PC-9 (cell line): ENCODE results near the gene AGPAT3. TPM values are rescaled to one million over a fixed set of nuclear protein-coding genes. Genes with fewer than 3 reads are reported as not detected.

Experiments used
- BruUV-seq: library from RNA; stranded (reverse); fragments of 400-500 nt; replicated peaks from 2 replicates; lab custom pipeline; 2021; lab: Mats Ljungman, UMichigan
- CTCF ChIA-PET: fragments of 300-600 bp; sonication (Branson Sonifier 250); formaldehyde crosslinking; loops from one replicate; lab custom pipeline; 2022; ENCODE audit warnings: antibody characterized with exemption; lab: Charles Lee
- POLR2A ChIA-PET: fragments of 300-600 bp; sonication (Branson Sonifier 250); formaldehyde crosslinking; loops from one replicate; lab custom pipeline; 2022; ENCODE audit warnings: antibody characterized with exemption; ENCODE audit not compliant: unreplicated experiment; lab: Charles Lee
- DNase-seq, 2 experiments: peaks; one replicate each; pipeline versions ENCODE4 v3.0.0 to v3.0.0-alpha.2; 2015 to 2022; ENCODE audit warnings: mixed read lengths in 1 of 2
- H2AFZ ChIP-seq: fragments of 200-600 bp; sonication (generic); 2 replicates; pipeline ENCODE4 v1.8.1; 2017; ENCODE audit warnings: antibody characterized with exemption
- H3F3A ChIP-seq: fragments of 200-600 bp; sonication (generic); 2 replicates; pipeline ENCODE4 v1.8.1; 2017; ENCODE audit warnings: antibody characterized with exemption, mild to moderate bottlenecking, low read depth; ENCODE audit not compliant: insufficient read depth
- H3K27ac ChIP-seq: fragments of 200-600 bp; sonication (generic); 2 replicates; pipeline ENCODE4 v1.6.1; 2016; ENCODE audit warnings: mixed run types
- H3K27me3 ChIP-seq: fragments of 200-600 bp; sonication (generic); 2 replicates; pipeline ENCODE4 v1.6.1; 2016; ENCODE audit warnings: low read depth, mixed run types; ENCODE audit not compliant: insufficient read depth
- H3K36me3 ChIP-seq: fragments of 200-600 bp; sonication (generic); 2 replicates; pipeline ENCODE4 v1.6.1; 2016; ENCODE audit warnings: low read depth, mixed run types
- H3K4me1 ChIP-seq: fragments of 200-600 bp; sonication (generic); replicated peaks from 2 replicates; pipeline ENCODE4 v1.6.1; 2016; ENCODE audit warnings: mixed run types; ENCODE audit not compliant: insufficient read depth
- H3K4me2 ChIP-seq: fragments of 200-600 bp; sonication (generic); 2 replicates; pipeline ENCODE4 v1.6.1; 2017; ENCODE audit warnings: mixed run types
- H3K4me3 ChIP-seq: fragments of 200-600 bp; sonication (generic); 2 replicates; pipeline ENCODE4 v1.6.1; 2016; ENCODE audit warnings: mixed run types
- H3K79me2 ChIP-seq: fragments of 200-600 bp; sonication (generic); 2 replicates; pipeline ENCODE4 v1.6.1; 2017; ENCODE audit warnings: low read depth, mixed run types
- H3K9me2 ChIP-seq: fragments of 200-600 bp; sonication (generic); 2 replicates; pipeline ENCODE4 v1.8.1; 2017; ENCODE audit warnings: mild to moderate bottlenecking; ENCODE audit not compliant: insufficient read depth
- H3K9me3 ChIP-seq: fragments of 200-600 bp; sonication (generic); 2 replicates; pipeline ENCODE4 v1.8.1; 2016; ENCODE audit warnings: low read depth; ENCODE audit not compliant: insufficient read depth
- H4K20me1 ChIP-seq: fragments of 200-600 bp; sonication (generic); 2 replicates; pipeline ENCODE4 v1.8.1; 2017; ENCODE audit not compliant: insufficient read depth
- CTCF ChIP-seq: fragments of 200-600 bp; sonication (generic); conservative IDR thresholded peaks from 2 replicates; pipeline ENCODE4 v1.6.1; 2017; ENCODE audit warnings: mixed run types, antibody characterized with exemption, mild to moderate bottlenecking, moderate library complexity
- EZH2 ChIP-seq: fragments of 200-600 bp; sonication (generic); IDR thresholded peaks from 2 replicates; pipeline ENCODE4 v1.8.0; 2017; ENCODE audit warnings: antibody characterized with exemption, low read depth
- intact Hi-C: fragments of 100-400 bp; cut with micrococcal nuclease; formaldehyde crosslinking; loops from one replicate; pipeline ENCODE4 v1.10.0; 2022; ENCODE audit not compliant: unreplicated experiment
- total RNA-seq: library from RNA; stranded (reverse); gene quantifications from 2 replicates; pipeline ENCODE4 v1.2.3, GENCODE V29; 2021

The AGPAT3 gene
- total RNA-seq, 1 experiment from 2014 or later, result 39.0 TPM

GRCh38 chr21:43925096-43925481, 60.1 kb downstream of the AGPAT3 start:
- CTCF ChIA-PET, result no interaction called here

DNA sequence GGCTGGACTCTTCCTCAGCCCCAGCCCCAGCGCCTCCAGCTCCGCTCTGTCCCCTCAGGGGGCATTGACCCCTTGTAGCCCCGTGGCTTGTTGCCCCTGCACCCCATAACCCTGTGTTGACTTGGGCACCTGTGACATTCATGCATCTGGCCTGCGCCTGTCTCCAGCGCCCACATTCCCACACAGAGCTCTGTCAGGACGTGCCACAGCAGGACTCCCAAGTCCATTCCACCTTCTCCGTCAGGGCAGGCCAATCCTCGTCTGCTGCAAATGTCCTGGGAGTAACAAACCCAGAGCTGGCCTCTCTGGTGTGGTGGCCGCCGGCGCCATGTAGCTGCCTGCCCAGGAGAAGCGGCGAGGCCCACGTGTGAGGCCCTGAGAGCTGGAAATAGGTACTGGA, 60.6 kb downstream of the AGPAT3 start:
- no peak overlapping the region for H2AFZ ChIP-seq
- no peaks in the 10 kb centered on the region for H3K79me2 ChIP-seq
- no peak for DNase-seq
- ChIA-PET POLR2A (no interaction called here), CTCF (interaction anchor here (0.6 kb wide), 1 partner anchor 1716 kb away, joined by 3 read pairs; no protein-coding TSS in a partner anchor)
- H4K20me1 ChIP-seq, result no peaks in the 10 kb centered on the region
- no peak overlapping the region for H3K4me2 ChIP-seq
- H3K4me3 ChIP-seq, result no peak overlapping the region
- BruUV-seq, result no TSS peak
- no peak overlapping the region for H3K27ac ChIP-seq
- intact Hi-C loops, result no loop called here
- H3K27me3 ChIP-seq, result no peaks in the 10 kb centered on the region
- no peaks in the 10 kb centered on the region for H3K4me1 ChIP-seq
- H3F3A ChIP-seq, result no peaks in the 10 kb centered on the region
- no peaks in the 10 kb centered on the region for H3K36me3 ChIP-seq
- no peak for TF ChIP-seq EZH2
- no peak for TF ChIP-seq CTCF
- no peaks in the 10 kb centered on the region for H3K9me2 ChIP-seq
- H3K9me3 ChIP-seq, result no peaks in the 10 kb centered on the region

More at GRCh38 chr21:43925096-43925481, 60.1 kb downstream of the AGPAT3 start:
- Histone ChIP-seq H4K20me1 (no peaks in the 10 kb centered on the region), H3K4me2 (no peak overlapping the region), H3K9me3 (no peaks in the 10 kb centered on the region), H3F3A (no peaks in the 10 kb centered on the region), H3K79me2 (no peaks in the 10 kb centered on the region), H3K27me3 (no peaks in the 10 kb centered on the region), H3K4me3 (no peak overlapping the region), H2AFZ (no peak overlapping the region), H3K9me2 (no peaks in the 10 kb centered on the region), H3K27ac (no peak overlapping the region), H3K36me3 (no peaks in the 10 kb centered on the region), H3K4me1 (no peaks in the 10 kb centered on the region)
- BruUV-seq, result no TSS peak
- no peak for DNase-seq
- POLR2A ChIA-PET, result no interaction called here
- intact Hi-C loops, result no loop called here
- TF ChIP-seq EZH2, result no peak
- no peak for TF ChIP-seq CTCF

GRCh38 chr21:43926196-43926595, 61.2 kb downstream of the AGPAT3 start:
- DNase-seq, result no peak
- H3K9me3 ChIP-seq, result no peaks in the 10 kb centered on the region
- H3K4me2 ChIP-seq, result no peak overlapping the region
- BruUV-seq, result no TSS peak
- H3F3A ChIP-seq, result no peaks in the 10 kb centered on the region
- no peaks in the 10 kb centered on the region for H3K36me3 ChIP-seq
- no peaks in the 10 kb centered on the region for H3K9me2 ChIP-seq
- H3K27ac ChIP-seq, result no peak overlapping the region
- no peak overlapping the region for H2AFZ ChIP-seq
- ChIA-PET POLR2A (no interaction called here), CTCF (interaction anchor here (0.6 kb wide), 1 partner anchor 1717 kb away, joined by 3 read pairs; no protein-coding TSS in a partner anchor)
- H3K4me3 ChIP-seq, result no peak overlapping the region
- intact Hi-C loops, result no loop called here
- no peaks in the 10 kb centered on the region for H3K27me3 ChIP-seq
- H3K4me1 ChIP-seq, result no peaks in the 10 kb centered on the region
- no peak for TF ChIP-seq EZH2
- no peak for TF ChIP-seq CTCF
- no peaks in the 10 kb centered on the region for H3K79me2 ChIP-seq
- no peaks in the 10 kb centered on the region for H4K20me1 ChIP-seq
